ENCODE measurements around the gene SMIM43.

DNA sequence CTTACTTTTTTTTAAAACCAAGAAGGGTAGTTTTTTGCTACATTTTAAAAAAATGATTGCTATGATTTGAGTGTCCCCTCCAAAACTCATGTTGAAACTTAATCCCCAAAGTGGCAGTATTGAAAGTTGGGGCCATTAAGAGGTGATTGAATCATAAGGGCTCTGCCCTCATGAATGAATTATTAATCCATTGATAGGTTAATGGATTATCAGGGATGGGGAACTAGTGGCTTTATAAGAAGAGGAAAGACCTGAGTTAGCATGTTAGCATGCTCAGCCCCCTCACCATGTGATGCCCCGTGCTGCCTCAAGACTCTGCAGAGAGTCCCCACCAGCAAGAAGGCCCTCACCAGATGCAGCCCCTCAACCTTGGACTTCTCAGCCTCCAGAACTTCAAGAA lies 31.0 kb downstream of the SMIM43 start:
- TF ChIP-seq, protein P1, sequence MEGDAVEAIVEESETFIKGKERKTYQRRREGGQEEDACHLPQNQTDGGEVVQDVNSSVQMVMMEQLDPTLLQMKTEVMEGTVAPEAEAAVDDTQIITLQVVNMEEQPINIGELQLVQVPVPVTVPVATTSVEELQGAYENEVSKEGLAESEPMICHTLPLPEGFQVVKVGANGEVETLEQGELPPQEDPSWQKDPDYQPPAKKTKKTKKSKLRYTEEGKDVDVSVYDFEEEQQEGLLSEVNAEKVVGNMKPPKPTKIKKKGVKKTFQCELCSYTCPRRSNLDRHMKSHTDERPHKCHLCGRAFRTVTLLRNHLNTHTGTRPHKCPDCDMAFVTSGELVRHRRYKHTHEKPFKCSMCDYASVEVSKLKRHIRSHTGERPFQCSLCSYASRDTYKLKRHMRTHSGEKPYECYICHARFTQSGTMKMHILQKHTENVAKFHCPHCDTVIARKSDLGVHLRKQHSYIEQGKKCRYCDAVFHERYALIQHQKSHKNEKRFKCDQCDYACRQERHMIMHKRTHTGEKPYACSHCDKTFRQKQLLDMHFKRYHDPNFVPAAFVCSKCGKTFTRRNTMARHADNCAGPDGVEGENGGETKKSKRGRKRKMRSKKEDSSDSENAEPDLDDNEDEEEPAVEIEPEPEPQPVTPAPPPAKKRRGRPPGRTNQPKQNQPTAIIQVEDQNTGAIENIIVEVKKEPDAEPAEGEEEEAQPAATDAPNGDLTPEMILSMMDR (IDR thresholded peaks at IDR 0.05; ENCODE audit: control extremely low read depth in 1 of 3, insufficient read depth in 1 of 3, low read depth in 1 of 3, low read length in 3 of 3) = no peak
- TF ChIP-seq TCF12 (IDR thresholded peaks at IDR 0.05; ENCODE audit: low read depth, low read length) (no peak), BACH1 (IDR thresholded peaks at IDR 0.05; ENCODE audit: low read length) (no peak), SUZ12 (IDR thresholded peaks at IDR 0.05; ENCODE audit: low read length) (no peak), POLR2AphosphoS5 (IDR thresholded peaks at IDR 0.05; ENCODE audit: low read depth, low read length) (no peak), EGR1 (IDR thresholded peaks at IDR 0.05; ENCODE audit: borderline replicate concordance, low read depth, low read length) (no peak), HDAC2 (IDR thresholded peaks at IDR 0.05; ENCODE audit: borderline replicate concordance in 1 of 2, low read depth in 2 of 2, low read length in 2 of 2) (no peak), ZNF274 (IDR thresholded peaks at IDR 0.05; ENCODE audit: borderline replicate concordance, extremely low read depth, low read length) (no peak)

Data from H1 (cell line).